HepG2 (cell line): Measurements from ENCODE around the gene SOCS1. TPM values are rescaled to one million over a fixed set of nuclear protein-coding genes. Genes with fewer than 3 reads are reported as not detected.

Experiments used
- ARNTL ChIP-seq: sonication (generic); formaldehyde crosslinking; IDR thresholded peaks from 2 replicates; pipeline ENCODE4 v1.4.0; 2020; ENCODE audit warnings: mild to moderate bottlenecking, missing genetic modification reagents
- ATAD3A ChIP-seq: sonication (generic); formaldehyde crosslinking; IDR thresholded peaks from 2 replicates; pipeline ENCODE4 v1.4.0; 2020; ENCODE audit warnings: missing genetic modification reagents
- ATF5 ChIP-seq: sonication (generic); formaldehyde crosslinking; IDR thresholded peaks from 2 replicates; pipeline ENCODE4 v1.4.0; 2020; ENCODE audit warnings: mild to moderate bottlenecking, low read depth, missing genetic modification reagents
- BATF2 ChIP-seq: sonication (generic); formaldehyde crosslinking; IDR thresholded peaks from 2 replicates; pipeline ENCODE4 v1.8.0; 2022; ENCODE audit warnings: mild to moderate bottlenecking, missing genetic modification reagents, moderate library complexity
- CCAR2 ChIP-seq: fragments of 200-400 bp; formaldehyde crosslinking; optimal IDR thresholded peaks from 2 replicates; pipeline ENCODE3; 2018; ENCODE audit warnings: low read depth, mild to moderate bottlenecking, low read length, moderate library complexity
- DZIP1 ChIP-seq: sonication (generic); formaldehyde crosslinking; IDR thresholded peaks from 2 replicates; pipeline ENCODE4 v1.5.0; 2020; ENCODE audit warnings: mild to moderate bottlenecking, missing genetic modification reagents
- EED ChIP-seq: sonication (generic); formaldehyde crosslinking; IDR thresholded peaks from 2 replicates; pipeline ENCODE4 v1.5.0; 2020; ENCODE audit warnings: mild to moderate bottlenecking, missing genetic modification reagents
- HDAC1 ChIP-seq: sonication (generic); formaldehyde crosslinking; IDR thresholded peaks from 2 replicates; pipeline ENCODE4 v1.5.1; 2020; ENCODE audit warnings: mild to moderate bottlenecking, missing genetic modification reagents
- HNRNPLL ChIP-seq: fragments of 200-400 bp; formaldehyde crosslinking; IDR thresholded peaks from 2 replicates; pipeline ENCODE4 v1.6.1; 2017; ENCODE audit warnings: mild to moderate bottlenecking, low read depth, low read length; ENCODE audit not compliant: poor library complexity, severe bottlenecking
- MAFK ChIP-seq, 2 experiments: IDR thresholded peaks in 1 of 2; conservative IDR thresholded peaks in 1 of 2; 2 replicates each; pipeline ENCODE4 v1.6.1; 2011; ENCODE audit warnings: improper control_type of control experiment in 2 of 2, low read length in 2 of 2
- MATR3 ChIP-seq: sonication (generic); formaldehyde crosslinking; IDR thresholded peaks from 2 replicates; pipeline ENCODE4 v1.4.0; 2020; ENCODE audit warnings: missing genetic modification reagents
- MXD1 ChIP-seq: sonication (generic); formaldehyde crosslinking; IDR thresholded peaks from 2 replicates; pipeline ENCODE4 v1.4.0; 2020; ENCODE audit warnings: mild to moderate bottlenecking, missing genetic modification reagents
- MYNN ChIP-seq: sonication (generic); formaldehyde crosslinking; IDR thresholded peaks from 2 replicates; pipeline ENCODE4 v1.4.0; 2020; ENCODE audit warnings: mild to moderate bottlenecking, low read depth, missing genetic modification reagents
- NCOA1 ChIP-seq: sonication (generic); formaldehyde crosslinking; IDR thresholded peaks from 2 replicates; pipeline ENCODE4 v1.9.0; 2021; ENCODE audit warnings: missing genetic modification reagents
- NR1H2 ChIP-seq: sonication (generic); formaldehyde crosslinking; IDR thresholded peaks from 2 replicates; pipeline ENCODE4 v1.8.1; 2022; ENCODE audit warnings: low read depth, missing genetic modification reagents, borderline replicate concordance
- SP1 ChIP-seq, 2 experiments: fragments of 450-650 bp in 1 of 2; sonication (generic) in 1 of 2; formaldehyde crosslinking in 1 of 2; IDR thresholded peaks; 2 replicates each; pipeline versions ENCODE4 v1.4.0 to v1.6.1; 2016 to 2020; ENCODE audit warnings: missing genetic modification reagents in 1 of 2
- TARDBP ChIP-seq: sonication (generic); formaldehyde crosslinking; IDR thresholded peaks from 2 replicates; pipeline ENCODE4 v1.8.0; 2022; ENCODE audit warnings: mild to moderate bottlenecking, missing genetic modification reagents
- TEAD3 ChIP-seq: optimal IDR thresholded peaks from 2 replicates; pipeline ENCODE3; 2016; ENCODE audit warnings: borderline replicate concordance
- ZNF180 ChIP-seq: sonication (generic); formaldehyde crosslinking; IDR thresholded peaks from 2 replicates; pipeline ENCODE4 v1.4.0; 2020; ENCODE audit warnings: low read depth, missing genetic modification reagents, borderline replicate concordance
- ZNF20 ChIP-seq: sonication (generic); formaldehyde crosslinking; IDR thresholded peaks from 2 replicates; pipeline ENCODE4 v1.4.0; 2020; ENCODE audit warnings: mild to moderate bottlenecking, moderate library complexity, missing genetic modification reagents
- ZNF205 ChIP-seq: IDR thresholded peaks from 2 replicates; pipeline ENCODE4 v1.6.1; 2018; ENCODE audit warnings: missing biosample characterization, missing genetic modification reagents
- ZNF292 ChIP-seq: sonication (generic); formaldehyde crosslinking; IDR thresholded peaks from 2 replicates; pipeline ENCODE4 v1.8.1; 2022; ENCODE audit warnings: mild to moderate bottlenecking, low read depth, missing genetic modification reagents, borderline replicate concordance
- ZNF383 ChIP-seq: sonication (generic); formaldehyde crosslinking; IDR thresholded peaks from 2 replicates; pipeline ENCODE4 v1.4.0; 2020; ENCODE audit warnings: missing genetic modification reagents, mild to moderate bottlenecking, borderline replicate concordance
- ZNF567 ChIP-seq: sonication (generic); formaldehyde crosslinking; IDR thresholded peaks from 2 replicates; pipeline ENCODE4 v1.8.1; 2023; ENCODE audit warnings: mild to moderate bottlenecking, missing genetic modification reagents, borderline replicate concordance
- ZNF790 ChIP-seq: sonication (generic); formaldehyde crosslinking; IDR thresholded peaks from 2 replicates; pipeline ENCODE4 v1.8.0; 2022; ENCODE audit warnings: missing genetic modification reagents, mild to moderate bottlenecking, borderline replicate concordance
- ZNF839 ChIP-seq: sonication (generic); formaldehyde crosslinking; IDR thresholded peaks from 2 replicates; pipeline ENCODE4 v1.4.0; 2020; ENCODE audit warnings: missing genetic modification reagents, mild to moderate bottlenecking, borderline replicate concordance
- ZNF841 ChIP-seq: sonication (generic); formaldehyde crosslinking; IDR thresholded peaks from 2 replicates; pipeline ENCODE4 v1.8.1; 2023; ENCODE audit warnings: missing genetic modification reagents, borderline replicate concordance
- polyA plus RNA-seq, 8 experiments: library from polyadenylated mRNA; depleted of rRNA in 3 of 8; stranded (reverse) in 7 of 8; unstranded in 1 of 8; fragments of >200 nt; fragmentation: Illumina TruSeq in 4 of 8; extraction: Trizol in 4 of 8; gene quantifications; 2 replicates each; pipeline versions ENCODE4 v1.2.1 to v1.2.3, GENCODE V29; 2011 to 2016; ENCODE audit warnings: low read depth in 4 of 8, missing spikeins in 1 of 8, mixed read lengths in 1 of 8; ENCODE audit not compliant: insufficient read depth in 1 of 8
- total RNA-seq, 5 experiments: library from RNA; depleted of rRNA; stranded (reverse); fragments of >200 nt; fragmentation: Illumina TruSeq; extraction: Trizol; gene quantifications; 2 replicates each; pipeline ENCODE4 v1.2.3, GENCODE V29; 2016; ENCODE audit warnings: low read depth in 1 of 5

SOCS1 gene
- total and polyA plus RNA-seq, 2 of the 13 experiments (the other 11 are each of a cell fraction or from before 2014, with no cell fraction given), result 5.3 to 6.3 TPM

GRCh38 chr16:11256661-11257130 lies 692 bp upstream of the SOCS1 start (continued):
- TF ChIP-seq SP1 (IDR thresholded peaks at IDR 0.05), result no peak
- peak; percentile 34; the same call in 1 of the 2 replicates for TF ChIP-seq SP1 (CRISPR knock-in tag; IDR thresholded peaks at IDR 0.05)
- TF ChIP-seq ZNF292 (CRISPR knock-in tag), result no peak; the same call in 1 of the 2 replicates
- no peak for TF ChIP-seq ATAD3A (CRISPR knock-in tag)
- TF ChIP-seq ATF5, result no peak
- no peak for TF ChIP-seq BATF2 (CRISPR knock-in tag)
- TF ChIP-seq MATR3, result no peak
- TF ChIP-seq ZNF383 (CRISPR knock-in tag), result peak; percentile 76; the same call in 1 of the 2 replicates
- TF ChIP-seq NR1H2 (CRISPR knock-in tag), result 0 out of 2 replicates have a peak, but pooled peaks have one; percentile 38
- no peak for TF ChIP-seq ZNF839 (CRISPR knock-in tag)
- TF ChIP-seq TEAD3 (CRISPR knock-in tag), result no peak
- TF ChIP-seq HDAC1 (CRISPR knock-in tag), result peak; percentile 70
- TF ChIP-seq MXD1 (CRISPR knock-in tag), result peak; percentile 70; the same call in 1 of the 2 replicates
- 0 out of 2 replicates have a peak, but pooled peaks have one; percentile 17 for TF ChIP-seq DZIP1
- no peak; the same call in 1 of the 2 replicates for TF ChIP-seq ZNF205 (CRISPR knock-in tag)
- peak; percentile 58 for TF ChIP-seq HNRNPLL
- no peak for TF ChIP-seq ARNTL
- peak; percentile 2; the same call in 1 of the 2 replicates for TF ChIP-seq MYNN
- TF ChIP-seq CCAR2, result peak; percentile 16
- no peak for TF ChIP-seq NCOA1 (CRISPR knock-in tag)
- no peak for TF ChIP-seq ZNF180 (CRISPR knock-in tag)
- 0 out of 2 replicates have a peak, but pooled peaks have one; percentile 59 for TF ChIP-seq ZNF790 (CRISPR knock-in tag)
- no peak for TF ChIP-seq MAFK (conservative IDR thresholded peaks at IDR 0.05 in 1 of 2, IDR thresholded peaks at IDR 0.05 in 1 of 2; ENCODE audit: low read length in 2 of 2)
- no peak; the same call in 1 of the 2 replicates for TF ChIP-seq ZNF841 (CRISPR knock-in tag)
- no peak for TF ChIP-seq ZNF567 (CRISPR knock-in tag)
- no peak; the same call in 1 of the 2 replicates for TF ChIP-seq ZNF20 (CRISPR knock-in tag)
- no peak; the same call in 1 of the 2 replicates for TF ChIP-seq TARDBP
- TF ChIP-seq EED (CRISPR knock-in tag), result no peak
